Epidermal melanocyte (primary cell): ENCODE measurements around the gene CHRD.
A peak's percentile ranks its signal among the peaks of the same experiment; 100 is the strongest.

ENCODE experiments used
- DNase-seq: peaks from one replicate; pipeline ENCODE4 v3.0.0; 2011; ENCODE audit warnings: low spot score; ENCODE audit not compliant: insufficient read length

CHRD gene

GRCh38 chr3:184381261-184382224 is 1.7 kb downstream of the CHRD start:
- no peak for DNase-seq

GRCh38 chr3:184382326-184383032 is 2.6 kb downstream of the CHRD start:
- peak; percentile 11 for DNase-seq

GRCh38 chr3:184383033-184383740 is 3.3 kb downstream of the CHRD start:
- no peak for DNase-seq

- peak; percentile 12 for DNase-seq
These were observed 4.5 kb downstream of the CHRD start for GRCh38 chr3:184384342-184384741.

- peak; percentile 7 for DNase-seq
These were observed 5.1 kb downstream of the CHRD start for GRCh38 chr3:184384856-184385422.

GRCh38 chr3:184386047-184386806 is 6.4 kb downstream of the CHRD start:
- no peak for DNase-seq

- DNase-seq: no peak
These were observed 7.4 kb downstream of the CHRD start for GRCh38 chr3:184387174-184387714.

- no peak for DNase-seq
These were observed 8.5 kb downstream of the CHRD start for GRCh38 chr3:184388164-184388935.

- no peak for DNase-seq
These were observed 9.0 kb downstream of the CHRD start for GRCh38 chr3:184388936-184389230.

GRCh38 chr3:184389384-184389783 is 9.5 kb downstream of the CHRD start:
- no peak for DNase-seq

GRCh38 chr3:184389935-184390528 is 10.2 kb downstream of the CHRD start:
- no peak for DNase-seq

- no peak for DNase-seq
These were observed 11.4 kb downstream of the CHRD start for GRCh38 chr3:184391266-184391665.

GRCh38 chr3:184395320-184395660 is 15.4 kb downstream of the CHRD start:
- no peak for DNase-seq

- no peak for DNase-seq
These were observed 19.6 kb downstream of the CHRD start for GRCh38 chr3:184399410-184399809.

- DNase-seq: no peak
These were observed 25.5 kb downstream of the CHRD start for GRCh38 chr3:184405075-184406030.

GRCh38 chr3:184409331-184409926 is 29.6 kb downstream of the CHRD start:
- DNase-seq: no peak

GRCh38 chr3:184409946-184410500 is 30.2 kb downstream of the CHRD start:
- DNase-seq: no peak
